Measurements from ENCODE around the gene LIPJ. TPM values are rescaled to one million over a fixed set of nuclear protein-coding genes. Genes with fewer than 3 reads are reported as not detected.

LIPJ gene
- total RNA-seq, 1 experiment from 2014 or later = not detected

GRCh38 chr10:88544140-88544870, 42.3 kb upstream of the LIPJ start:
- Mint-ChIP-seq H3K27ac (ENCODE audit: unreplicated experiment) (no peak overlapping the region), H3K27me3 (ENCODE audit: insufficient read depth, unreplicated experiment) (no peaks in the 10 kb centered on the region), H3K36me3 (ENCODE audit: insufficient read depth, unreplicated experiment) (no peaks in the 10 kb centered on the region), H3K9me3 (ENCODE audit: unreplicated experiment) (no peaks in the 10 kb centered on the region), H3K4me1 (ENCODE audit: low read depth, unreplicated experiment) (no peaks in the 10 kb centered on the region), H3K4me3 (ENCODE audit: unreplicated experiment) (no peak overlapping the region)
- no peaks in the 10 kb centered on the region for H3K27me3 ChIP-seq (replicated peaks; ENCODE audit: control insufficient read depth, insufficient read depth, low read length)
- TF ChIP-seq CTCF (IDR thresholded peaks at IDR 0.05; ENCODE audit: insufficient read depth in 1 of 2, low read depth in 1 of 2, low read length in 1 of 2, severe bottlenecking in 1 of 2, unreplicated experiment in 1 of 2) = no peak
- no TSS peak for BruUV-seq (replicated peaks)
- ChIA-PET CTCF (no interaction called here), POLR2A (no interaction called here)
- 0 out of 2 replicates have a peak, but pooled peaks cover 7% of the 10 kb centered on the region for H3K4me1 ChIP-seq
- no peak for DNase-seq
- intact Hi-C loops (cut with micrococcal nuclease; ENCODE audit: unreplicated experiment) = no loop called here
- H3K9me3 ChIP-seq = no peaks in the 10 kb centered on the region
- no peak overlapping the region for H3K4me3 ChIP-seq (ENCODE audit: low read depth, low read length)
- no peaks in the 10 kb centered on the region for H3K36me3 ChIP-seq (ENCODE audit: control insufficient read depth, insufficient read depth, low read length)

DNA sequence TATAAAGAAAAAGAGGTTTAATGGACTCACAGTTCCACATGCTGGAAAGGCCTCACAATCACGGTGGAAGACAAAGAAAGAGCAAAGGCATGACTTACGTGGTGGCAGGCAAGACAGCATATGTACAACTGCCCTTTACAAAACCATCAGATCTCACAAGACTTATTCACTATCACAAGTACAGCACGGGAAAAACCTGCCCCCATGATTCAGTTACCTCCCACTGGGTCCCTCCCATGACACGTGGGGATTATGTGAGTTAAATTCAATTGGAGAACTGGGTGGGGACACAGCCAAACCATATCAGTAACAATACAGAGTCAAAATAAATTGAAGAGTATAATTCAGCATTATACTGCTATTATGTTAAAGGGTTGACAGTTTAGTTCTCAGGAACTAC, 41.2 kb upstream of the LIPJ start:
- Mint-ChIP-seq H3K4me1 (ENCODE audit: low read depth, unreplicated experiment) (no peaks in the 10 kb centered on the region), H3K27ac (ENCODE audit: unreplicated experiment) (no peak overlapping the region), H3K36me3 (ENCODE audit: insufficient read depth, unreplicated experiment) (no peaks in the 10 kb centered on the region), H3K27me3 (ENCODE audit: insufficient read depth, unreplicated experiment) (no peaks in the 10 kb centered on the region), H3K4me3 (ENCODE audit: unreplicated experiment) (no peak overlapping the region), H3K9me3 (ENCODE audit: unreplicated experiment) (no peaks in the 10 kb centered on the region)
- Histone ChIP-seq H3K4me3 (ENCODE audit: low read depth, low read length) (no peak overlapping the region), H3K36me3 (ENCODE audit: control insufficient read depth, insufficient read depth, low read length) (no peaks in the 10 kb centered on the region), H3K4me1 (0 out of 2 replicates have a peak, but pooled peaks cover 7% of the 10 kb centered on the region), H3K27me3 (replicated peaks; ENCODE audit: control insufficient read depth, insufficient read depth, low read length) (no peaks in the 10 kb centered on the region), H3K9me3 (no peaks in the 10 kb centered on the region)
- no peak for DNase-seq
- CTCF ChIA-PET = interaction anchor here (0.6 kb wide), 1 partner anchor 703 kb away, joined by 3 read pairs; no protein-coding TSS in a partner anchor
- intact Hi-C loops (cut with micrococcal nuclease; ENCODE audit: unreplicated experiment) = no loop called here
- no TSS peak for BruUV-seq (replicated peaks)
- no peak for TF ChIP-seq CTCF (IDR thresholded peaks at IDR 0.05; ENCODE audit: insufficient read depth in 1 of 2, low read depth in 1 of 2, low read length in 1 of 2, severe bottlenecking in 1 of 2, unreplicated experiment in 1 of 2)
- POLR2A ChIA-PET = no interaction called here

GRCh38 chr10:88546497-88546896, 40.1 kb upstream of the LIPJ start:
- Mint-ChIP-seq H3K27ac (ENCODE audit: unreplicated experiment) (no peak overlapping the region), H3K36me3 (ENCODE audit: insufficient read depth, unreplicated experiment) (no peaks in the 10 kb centered on the region), H3K9me3 (ENCODE audit: unreplicated experiment) (no peaks in the 10 kb centered on the region), H3K4me3 (ENCODE audit: unreplicated experiment) (no peak overlapping the region), H3K4me1 (ENCODE audit: low read depth, unreplicated experiment) (no peaks in the 10 kb centered on the region), H3K27me3 (ENCODE audit: insufficient read depth, unreplicated experiment) (no peaks in the 10 kb centered on the region)
- intact Hi-C loops (cut with micrococcal nuclease; ENCODE audit: unreplicated experiment) = no loop called here
- BruUV-seq (replicated peaks) = no TSS peak
- no peaks in the 10 kb centered on the region for H3K36me3 ChIP-seq (ENCODE audit: control insufficient read depth, insufficient read depth, low read length)
- ChIA-PET POLR2A (no interaction called here), CTCF (no interaction called here)
- no peak overlapping the region for H3K4me3 ChIP-seq (ENCODE audit: low read depth, low read length)
- DNase-seq = no peak
- no peaks in the 10 kb centered on the region for H3K27me3 ChIP-seq (replicated peaks; ENCODE audit: control insufficient read depth, insufficient read depth, low read length)
- TF ChIP-seq CTCF (IDR thresholded peaks at IDR 0.05; ENCODE audit: insufficient read depth in 1 of 2, low read depth in 1 of 2, low read length in 1 of 2, severe bottlenecking in 1 of 2, unreplicated experiment in 1 of 2) = no peak
- H3K4me1 ChIP-seq = no peaks in the 10 kb centered on the region
- no peaks in the 10 kb centered on the region for H3K9me3 ChIP-seq

Data from Caco-2 (cell line).